ENCODE results near the gene MAPT. TPM values are rescaled to one million over a fixed set of nuclear protein-coding genes. Genes with fewer than 3 reads are reported as not detected.
"Not testable (repeated sequence)": the region's sequence is repeated elsewhere in the genome, so short reads cannot be mapped to it uniquely, and the experiment has no call there.

Gene MAPT
- total RNA-seq, 1 donor from 2014 or later, result 1.1 TPM

DNA sequence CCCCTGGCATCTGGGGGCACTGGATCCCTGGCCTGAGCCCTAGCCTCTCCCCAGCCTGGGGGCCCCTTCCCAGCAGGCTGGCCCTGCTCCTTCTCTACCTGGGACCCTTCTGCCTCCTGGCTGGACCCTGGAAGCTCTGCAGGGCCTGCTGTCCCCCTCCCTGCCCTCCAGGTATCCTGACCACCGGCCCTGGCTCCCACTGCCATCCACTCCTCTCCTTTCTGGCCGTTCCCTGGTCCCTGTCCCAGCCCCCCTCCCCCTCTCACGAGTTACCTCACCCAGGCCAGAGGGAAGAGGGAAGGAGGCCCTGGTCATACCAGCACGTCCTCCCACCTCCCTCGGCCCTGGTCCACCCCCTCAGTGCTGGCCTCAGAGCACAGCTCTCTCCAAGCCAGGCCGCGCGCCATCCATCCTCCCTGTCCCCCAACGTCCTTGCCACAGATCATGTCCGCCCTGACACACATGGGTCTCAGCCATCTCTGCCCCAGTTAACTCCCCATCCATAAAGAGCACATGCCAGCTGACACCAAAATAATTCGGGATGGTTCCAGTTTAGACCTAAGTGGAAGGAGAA lies 118.2 kb downstream of the MAPT start:
- DNase-seq (ENCODE audit: low spot score), result no peak
- Mint-ChIP-seq H3K9me3 (no peaks in the 10 kb centered on the region), H3K36me3 (ENCODE audit: low read depth) (no peaks in the 10 kb centered on the region), H3K27me3 (ENCODE audit: low read depth) (no peaks in the 10 kb centered on the region), H3K27ac (no peak overlapping the region), H3K4me1 (ENCODE audit: low read depth) (no peaks in the 10 kb centered on the region), H3K4me3 (ENCODE audit: low read depth) (no peak overlapping the region)
- intact Hi-C loops (cut with micrococcal nuclease), result no loop called here

DNA sequence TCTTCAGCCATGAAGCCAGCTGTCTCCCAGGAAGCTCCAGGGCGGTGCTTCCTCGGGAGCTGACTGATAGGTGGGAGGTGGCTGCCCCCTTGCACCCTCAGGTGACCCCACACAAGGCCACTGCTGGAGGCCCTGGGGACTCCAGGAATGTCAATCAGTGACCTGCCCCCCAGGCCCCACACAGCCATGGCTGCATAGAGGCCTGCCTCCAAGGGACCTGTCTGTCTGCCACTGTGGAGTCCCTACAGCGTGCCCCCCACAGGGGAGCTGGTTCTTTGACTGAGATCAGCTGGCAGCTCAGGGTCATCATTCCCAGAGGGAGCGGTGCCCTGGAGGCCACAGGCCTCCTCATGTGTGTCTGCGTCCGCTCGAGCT lies 118.8 kb downstream of the MAPT start:
- intact Hi-C loops (cut with micrococcal nuclease), result no loop called here
- Mint-ChIP-seq H3K36me3 (ENCODE audit: low read depth) (no peaks in the 10 kb centered on the region), H3K9me3 (no peaks in the 10 kb centered on the region), H3K4me1 (ENCODE audit: low read depth) (no peaks in the 10 kb centered on the region), H3K27ac (no peak overlapping the region), H3K27me3 (ENCODE audit: low read depth) (no peaks in the 10 kb centered on the region), H3K4me3 (ENCODE audit: low read depth) (no peak overlapping the region)
- DNase-seq (ENCODE audit: low spot score), result no peak

DNA sequence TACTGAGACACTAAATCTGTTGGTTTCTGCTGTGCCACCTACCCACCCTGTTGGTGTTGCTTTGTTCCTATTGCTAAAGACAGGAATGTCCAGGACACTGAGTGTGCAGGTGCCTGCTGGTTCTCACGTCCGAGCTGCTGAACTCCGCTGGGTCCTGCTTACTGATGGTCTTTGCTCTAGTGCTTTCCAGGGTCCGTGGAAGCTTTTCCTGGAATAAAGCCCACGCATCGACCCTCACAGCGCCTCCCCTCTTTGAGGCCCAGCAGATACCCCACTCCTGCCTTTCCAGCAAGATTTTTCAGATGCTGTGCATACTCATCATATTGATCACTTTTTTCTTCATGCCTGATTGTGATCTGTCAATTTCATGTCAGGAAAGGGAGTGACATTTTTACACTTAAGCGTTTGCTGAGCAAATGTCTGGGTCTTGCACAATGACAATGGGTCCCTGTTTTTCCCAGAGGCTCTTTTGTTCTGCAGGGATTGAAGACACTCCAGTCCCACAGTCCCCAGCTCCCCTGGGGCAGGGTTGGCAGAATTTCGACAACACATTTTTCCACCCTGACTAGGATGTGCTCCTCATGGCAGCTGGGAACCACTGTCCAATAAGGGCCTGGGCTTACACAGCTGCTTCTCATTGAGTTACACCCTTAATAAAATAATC lies 119.3 kb downstream of the MAPT start:
- H3K27me3 Mint-ChIP-seq (ENCODE audit: low read depth), result no peaks in the 10 kb centered on the region
- no peaks in the 10 kb centered on the region for H3K36me3 Mint-ChIP-seq (ENCODE audit: low read depth)
- H3K4me1 Mint-ChIP-seq (ENCODE audit: low read depth), result no peaks in the 10 kb centered on the region
- H3K9me3 Mint-ChIP-seq, result no peaks in the 10 kb centered on the region
- intact Hi-C loops (cut with micrococcal nuclease), result no loop called here
- no peak overlapping the region for H3K4me3 Mint-ChIP-seq (ENCODE audit: low read depth)
- no peak overlapping the region for H3K27ac Mint-ChIP-seq
- DNase-seq (ENCODE audit: low spot score), result no peak

DNA sequence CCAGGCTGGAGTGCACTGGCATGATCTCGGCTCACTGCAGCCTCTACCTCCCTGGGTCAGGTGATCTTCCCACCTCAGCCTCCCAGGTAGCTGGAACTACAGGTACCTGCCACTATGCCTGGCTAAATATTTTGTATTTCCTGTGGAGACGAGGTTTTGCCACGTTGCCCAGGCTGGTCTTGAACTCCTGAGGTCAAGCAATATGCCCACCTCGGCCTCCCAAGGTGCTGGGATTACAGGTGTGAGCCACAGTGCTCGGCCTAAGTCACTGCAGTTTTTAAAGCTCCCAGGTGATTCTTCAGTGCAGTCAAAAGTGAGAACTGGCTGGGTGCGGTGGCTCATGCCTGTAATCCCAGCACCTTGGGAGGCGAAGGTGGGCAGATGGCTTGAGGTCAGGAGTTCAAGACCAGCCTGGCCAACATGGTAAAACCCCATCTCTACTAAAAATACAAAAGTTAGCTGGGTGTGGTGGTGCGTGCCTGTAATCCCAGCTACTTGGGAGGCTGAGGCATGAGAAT lies 125.1 kb downstream of the MAPT start:
- H3K9me3 Mint-ChIP-seq; H3K27me3 Mint-ChIP-seq (ENCODE audit: low read depth); H3K4me3 Mint-ChIP-seq (ENCODE audit: low read depth); DNase-seq (ENCODE audit: low spot score); intact Hi-C loops (cut with micrococcal nuclease): not testable (repeated sequence)
- Mint-ChIP-seq H3K27ac (peak overlapping the region; percentile 17), H3K4me1 (ENCODE audit: low read depth) (peaks cover 12% of the 10 kb centered on the region), H3K36me3 (ENCODE audit: low read depth) (peaks cover 15% of the 10 kb centered on the region)

DNA sequence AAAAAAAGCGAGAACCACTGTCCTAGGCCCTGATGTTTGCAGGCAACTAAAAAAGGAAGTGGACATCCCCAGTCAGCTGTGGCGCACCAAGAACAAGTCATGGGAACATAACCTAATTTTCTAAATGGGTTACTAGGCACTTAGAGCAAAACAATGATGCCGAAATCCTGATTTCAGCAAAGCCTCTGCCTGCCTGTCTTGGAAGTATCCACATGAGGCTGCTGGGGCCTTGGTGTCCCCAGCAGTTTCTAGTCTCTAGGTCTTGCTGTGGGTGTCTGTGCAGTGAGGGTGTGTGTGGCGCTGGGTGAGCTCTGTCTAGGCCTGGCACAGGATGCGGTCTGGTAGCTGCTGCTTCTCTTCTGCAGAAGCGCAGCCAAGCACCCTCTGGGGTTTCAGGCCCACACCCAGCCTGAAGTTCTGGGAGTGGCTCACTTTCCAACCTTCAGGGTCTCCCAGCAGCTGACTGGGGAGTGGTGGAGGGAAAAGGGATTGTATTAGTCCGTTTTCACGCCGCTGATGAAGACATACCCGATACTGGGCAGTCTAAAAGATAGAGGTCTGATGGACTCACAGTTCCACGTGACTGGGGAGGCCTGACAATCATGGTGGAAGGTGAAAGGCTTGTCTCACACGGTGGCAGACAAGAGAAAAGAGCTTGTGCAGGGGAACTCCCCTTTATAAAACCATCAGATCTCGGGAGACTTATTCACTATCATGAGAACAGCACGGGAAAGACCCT lies 125.8 kb downstream of the MAPT start:
- DNase-seq (ENCODE audit: low spot score), result peak; percentile 31
- Mint-ChIP-seq H3K27me3 (ENCODE audit: low read depth) (no peaks in the 10 kb centered on the region), H3K4me1 (ENCODE audit: low read depth) (peaks cover 12% of the 10 kb centered on the region), H3K9me3 (no peaks in the 10 kb centered on the region), H3K27ac (peak overlapping the region; percentile 63), H3K4me3 (ENCODE audit: low read depth) (no peak overlapping the region), H3K36me3 (ENCODE audit: low read depth) (peaks cover 15% of the 10 kb centered on the region)
- intact Hi-C loops (cut with micrococcal nuclease), result no loop called here

DNA sequence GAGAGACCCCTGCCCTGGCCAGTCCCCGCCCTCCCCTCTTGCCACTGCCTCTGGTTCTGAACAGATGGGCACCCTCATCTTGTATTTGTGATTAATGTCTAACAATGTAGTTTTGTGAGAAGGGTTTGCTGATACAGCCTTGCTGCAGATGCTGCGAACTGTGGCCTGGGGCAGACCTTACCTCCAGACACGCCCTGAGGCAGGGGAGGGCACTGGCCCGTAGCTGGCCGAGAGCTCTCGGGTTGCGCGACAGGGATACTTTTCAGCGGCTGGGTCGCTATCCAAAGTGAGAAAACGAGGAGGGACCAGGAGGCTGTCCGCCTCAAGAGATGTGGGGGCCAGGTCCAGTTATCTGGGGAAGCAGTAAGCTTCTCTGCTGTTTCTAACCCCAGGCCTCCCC lies 126.6 kb downstream of the MAPT start:
- no peaks in the 10 kb centered on the region for H3K9me3 Mint-ChIP-seq
- H3K36me3 Mint-ChIP-seq (ENCODE audit: low read depth), result peaks cover 15% of the 10 kb centered on the region
- H3K27me3 Mint-ChIP-seq (ENCODE audit: low read depth), result no peaks in the 10 kb centered on the region
- H3K27ac Mint-ChIP-seq, result no peak overlapping the region
- H3K4me3 Mint-ChIP-seq (ENCODE audit: low read depth), result no peak overlapping the region
- intact Hi-C loops (cut with micrococcal nuclease), result no loop called here
- peaks cover 12% of the 10 kb centered on the region for H3K4me1 Mint-ChIP-seq (ENCODE audit: low read depth)
- DNase-seq (ENCODE audit: low spot score), result no peak

DNA sequence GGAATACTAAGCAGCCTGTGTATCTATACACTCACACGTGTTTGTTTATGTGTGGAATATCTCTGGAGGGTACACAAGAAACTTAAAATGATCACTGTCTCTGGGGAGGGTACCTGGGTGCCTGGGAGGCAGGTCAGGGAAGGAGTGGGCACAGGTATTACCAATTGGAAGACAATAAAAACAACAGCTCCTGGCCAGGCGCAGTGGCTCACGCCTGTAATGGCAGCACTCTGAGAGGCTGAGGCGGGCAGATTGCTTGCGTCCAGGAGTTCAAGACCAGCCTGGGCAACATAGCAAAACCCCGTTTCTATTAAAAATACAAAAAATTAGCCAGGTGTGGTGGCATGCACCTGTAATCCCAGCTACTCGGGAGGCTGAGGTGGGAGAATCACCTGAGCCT lies 129.0 kb downstream of the MAPT start:
- Mint-ChIP-seq H3K4me1 (ENCODE audit: low read depth) (peaks cover 15% of the 10 kb centered on the region), H3K27ac (peak overlapping the region; percentile 28), H3K36me3 (ENCODE audit: low read depth) (peaks cover 15% of the 10 kb centered on the region)
- intact Hi-C loops (cut with micrococcal nuclease); DNase-seq (ENCODE audit: low spot score); H3K9me3 Mint-ChIP-seq; H3K27me3 Mint-ChIP-seq (ENCODE audit: low read depth); H3K4me3 Mint-ChIP-seq (ENCODE audit: low read depth): not testable (repeated sequence)

DNA sequence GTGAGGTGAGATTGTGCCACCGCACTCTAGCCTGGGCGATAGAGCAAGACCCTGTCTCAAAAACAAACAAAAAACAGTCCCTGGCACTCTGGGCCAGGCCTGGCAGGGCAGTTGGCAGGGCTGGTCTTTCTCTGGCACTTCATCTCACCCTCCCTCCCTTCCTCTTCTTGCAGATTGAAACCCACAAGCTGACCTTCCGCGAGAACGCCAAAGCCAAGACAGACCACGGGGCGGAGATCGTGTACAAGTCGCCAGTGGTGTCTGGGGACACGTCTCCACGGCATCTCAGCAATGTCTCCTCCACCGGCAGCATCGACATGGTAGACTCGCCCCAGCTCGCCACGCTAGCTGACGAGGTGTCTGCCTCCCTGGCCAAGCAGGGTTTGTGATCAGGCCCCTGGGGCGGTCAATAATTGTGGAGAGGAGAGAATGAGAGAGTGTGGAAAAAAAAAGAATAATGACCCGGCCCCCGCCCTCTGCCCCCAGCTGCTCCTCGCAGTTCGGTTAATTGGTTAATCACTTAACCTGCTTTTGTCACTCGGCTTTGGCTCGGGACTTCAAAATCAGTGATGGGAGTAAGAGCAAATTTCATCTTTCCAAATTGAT lies 129.5 kb downstream of the MAPT start:
- no peak for DNase-seq (ENCODE audit: low spot score)
- Mint-ChIP-seq H3K4me1 (ENCODE audit: low read depth) (peaks cover 15% of the 10 kb centered on the region), H3K4me3 (ENCODE audit: low read depth) (no peak overlapping the region), H3K36me3 (ENCODE audit: low read depth) (peaks cover 15% of the 10 kb centered on the region), H3K9me3 (no peaks in the 10 kb centered on the region), H3K27me3 (ENCODE audit: low read depth) (no peaks in the 10 kb centered on the region), H3K27ac (no peak overlapping the region)
- intact Hi-C loops (cut with micrococcal nuclease), result no loop called here

DNA sequence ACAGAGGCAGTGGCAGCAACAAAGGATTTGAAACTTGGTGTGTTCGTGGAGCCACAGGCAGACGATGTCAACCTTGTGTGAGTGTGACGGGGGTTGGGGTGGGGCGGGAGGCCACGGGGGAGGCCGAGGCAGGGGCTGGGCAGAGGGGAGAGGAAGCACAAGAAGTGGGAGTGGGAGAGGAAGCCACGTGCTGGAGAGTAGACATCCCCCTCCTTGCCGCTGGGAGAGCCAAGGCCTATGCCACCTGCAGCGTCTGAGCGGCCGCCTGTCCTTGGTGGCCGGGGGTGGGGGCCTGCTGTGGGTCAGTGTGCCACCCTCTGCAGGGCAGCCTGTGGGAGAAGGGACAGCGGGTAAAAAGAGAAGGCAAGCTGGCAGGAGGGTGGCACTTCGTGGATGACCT lies 130.2 kb downstream of the MAPT start:
- H3K9me3 Mint-ChIP-seq, result no peaks in the 10 kb centered on the region
- peaks cover 18% of the 10 kb centered on the region for H3K4me1 Mint-ChIP-seq (ENCODE audit: low read depth)
- no peak for DNase-seq (ENCODE audit: low spot score)
- H3K27me3 Mint-ChIP-seq (ENCODE audit: low read depth), result no peaks in the 10 kb centered on the region
- H3K27ac Mint-ChIP-seq, result no peak overlapping the region
- intact Hi-C loops (cut with micrococcal nuclease), result no loop called here
- peaks cover 21% of the 10 kb centered on the region for H3K36me3 Mint-ChIP-seq (ENCODE audit: low read depth)
- no peak overlapping the region for H3K4me3 Mint-ChIP-seq (ENCODE audit: low read depth)

DNA sequence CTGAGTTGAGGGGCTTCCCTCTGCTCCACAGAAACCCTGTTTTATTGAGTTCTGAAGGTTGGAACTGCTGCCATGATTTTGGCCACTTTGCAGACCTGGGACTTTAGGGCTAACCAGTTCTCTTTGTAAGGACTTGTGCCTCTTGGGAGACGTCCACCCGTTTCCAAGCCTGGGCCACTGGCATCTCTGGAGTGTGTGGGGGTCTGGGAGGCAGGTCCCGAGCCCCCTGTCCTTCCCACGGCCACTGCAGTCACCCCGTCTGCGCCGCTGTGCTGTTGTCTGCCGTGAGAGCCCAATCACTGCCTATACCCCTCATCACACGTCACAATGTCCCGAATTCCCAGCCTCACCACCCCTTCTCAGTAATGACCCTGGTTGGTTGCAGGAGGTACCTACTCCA lies 130.7 kb downstream of the MAPT start:
- no peak for DNase-seq (ENCODE audit: low spot score)
- Mint-ChIP-seq H3K27me3 (ENCODE audit: low read depth) (no peaks in the 10 kb centered on the region), H3K4me1 (ENCODE audit: low read depth) (peaks cover 16% of the 10 kb centered on the region), H3K9me3 (no peaks in the 10 kb centered on the region), H3K27ac (no peak overlapping the region), H3K36me3 (ENCODE audit: low read depth) (peaks cover 26% of the 10 kb centered on the region), H3K4me3 (ENCODE audit: low read depth) (no peak overlapping the region)
- intact Hi-C loops (cut with micrococcal nuclease), result no loop called here

DNA sequence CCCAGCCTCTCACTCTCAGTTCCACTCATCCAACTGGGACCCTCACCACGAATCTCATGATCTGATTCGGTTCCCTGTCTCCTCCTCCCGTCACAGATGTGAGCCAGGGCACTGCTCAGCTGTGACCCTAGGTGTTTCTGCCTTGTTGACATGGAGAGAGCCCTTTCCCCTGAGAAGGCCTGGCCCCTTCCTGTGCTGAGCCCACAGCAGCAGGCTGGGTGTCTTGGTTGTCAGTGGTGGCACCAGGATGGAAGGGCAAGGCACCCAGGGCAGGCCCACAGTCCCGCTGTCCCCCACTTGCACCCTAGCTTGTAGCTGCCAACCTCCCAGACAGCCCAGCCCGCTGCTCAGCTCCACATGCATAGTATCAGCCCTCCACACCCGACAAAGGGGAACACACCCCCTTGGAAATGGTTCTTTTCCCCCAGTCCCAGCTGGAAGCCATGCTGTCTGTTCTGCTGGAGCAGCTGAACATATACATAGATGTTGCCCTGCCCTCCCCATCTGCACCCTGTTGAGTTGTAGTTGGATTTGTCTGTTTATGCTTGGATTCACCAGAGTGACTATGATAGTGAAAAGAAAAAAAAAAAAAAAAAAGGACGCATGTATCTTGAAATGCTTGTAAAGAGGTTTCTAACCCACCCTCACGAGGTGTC lies 131.3 kb downstream of the MAPT start:
- Mint-ChIP-seq H3K4me3 (ENCODE audit: low read depth) (no peak overlapping the region), H3K9me3 (no peaks in the 10 kb centered on the region), H3K4me1 (ENCODE audit: low read depth) (peaks cover 10% of the 10 kb centered on the region), H3K36me3 (ENCODE audit: low read depth) (peaks cover 29% of the 10 kb centered on the region), H3K27me3 (ENCODE audit: low read depth) (no peaks in the 10 kb centered on the region), H3K27ac (peak overlapping the region; percentile 31)
- no peak for DNase-seq (ENCODE audit: low spot score)
- intact Hi-C loops (cut with micrococcal nuclease), result no loop called here

DNA sequence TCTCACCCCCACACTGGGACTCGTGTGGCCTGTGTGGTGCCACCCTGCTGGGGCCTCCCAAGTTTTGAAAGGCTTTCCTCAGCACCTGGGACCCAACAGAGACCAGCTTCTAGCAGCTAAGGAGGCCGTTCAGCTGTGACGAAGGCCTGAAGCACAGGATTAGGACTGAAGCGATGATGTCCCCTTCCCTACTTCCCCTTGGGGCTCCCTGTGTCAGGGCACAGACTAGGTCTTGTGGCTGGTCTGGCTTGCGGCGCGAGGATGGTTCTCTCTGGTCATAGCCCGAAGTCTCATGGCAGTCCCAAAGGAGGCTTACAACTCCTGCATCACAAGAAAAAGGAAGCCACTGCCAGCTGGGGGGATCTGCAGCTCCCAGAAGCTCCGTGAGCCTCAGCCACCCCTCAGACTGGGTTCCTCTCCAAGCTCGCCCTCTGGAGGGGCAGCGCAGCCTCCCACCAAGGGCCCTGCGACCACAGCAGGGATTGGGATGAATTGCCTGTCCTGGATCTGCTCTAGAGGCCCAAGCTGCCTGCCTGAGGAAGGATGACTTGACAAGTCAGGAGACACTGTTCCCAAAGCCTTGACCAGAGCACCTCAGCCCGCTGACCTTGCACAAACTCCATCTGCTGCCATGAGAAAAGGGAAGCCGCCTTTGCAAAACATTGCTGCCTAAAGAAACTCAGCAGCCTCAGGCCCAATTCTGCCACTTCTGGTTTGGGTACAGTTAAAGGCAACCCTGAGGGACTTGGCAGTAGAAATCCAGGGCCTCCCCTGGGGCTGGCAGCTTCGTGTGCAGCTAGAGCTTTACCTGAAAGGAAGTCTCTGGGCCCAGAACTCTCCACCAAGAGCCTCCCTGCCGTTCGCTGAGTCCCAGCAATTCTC lies 132.1 kb downstream of the MAPT start:
- peak overlapping the region; percentile 31 for H3K27ac Mint-ChIP-seq
- H3K4me1 Mint-ChIP-seq (ENCODE audit: low read depth), result peaks cover 7% of the 10 kb centered on the region
- H3K27me3 Mint-ChIP-seq (ENCODE audit: low read depth), result no peaks in the 10 kb centered on the region
- H3K36me3 Mint-ChIP-seq (ENCODE audit: low read depth), result peaks cover 36% of the 10 kb centered on the region
- intact Hi-C loops (cut with micrococcal nuclease), result no loop called here
- H3K9me3 Mint-ChIP-seq, result no peaks in the 10 kb centered on the region
- no peak for DNase-seq (ENCODE audit: low spot score)
- H3K4me3 Mint-ChIP-seq (ENCODE audit: low read depth), result no peak overlapping the region
